ENCODE data around the gene MARCHF11. TPM values are rescaled to one million over a fixed set of nuclear protein-coding genes. Genes with fewer than 3 reads are reported as not detected.

Gene MARCHF11
- total RNA-seq, 4 donors from 2014 or later, result not detected

DNA sequence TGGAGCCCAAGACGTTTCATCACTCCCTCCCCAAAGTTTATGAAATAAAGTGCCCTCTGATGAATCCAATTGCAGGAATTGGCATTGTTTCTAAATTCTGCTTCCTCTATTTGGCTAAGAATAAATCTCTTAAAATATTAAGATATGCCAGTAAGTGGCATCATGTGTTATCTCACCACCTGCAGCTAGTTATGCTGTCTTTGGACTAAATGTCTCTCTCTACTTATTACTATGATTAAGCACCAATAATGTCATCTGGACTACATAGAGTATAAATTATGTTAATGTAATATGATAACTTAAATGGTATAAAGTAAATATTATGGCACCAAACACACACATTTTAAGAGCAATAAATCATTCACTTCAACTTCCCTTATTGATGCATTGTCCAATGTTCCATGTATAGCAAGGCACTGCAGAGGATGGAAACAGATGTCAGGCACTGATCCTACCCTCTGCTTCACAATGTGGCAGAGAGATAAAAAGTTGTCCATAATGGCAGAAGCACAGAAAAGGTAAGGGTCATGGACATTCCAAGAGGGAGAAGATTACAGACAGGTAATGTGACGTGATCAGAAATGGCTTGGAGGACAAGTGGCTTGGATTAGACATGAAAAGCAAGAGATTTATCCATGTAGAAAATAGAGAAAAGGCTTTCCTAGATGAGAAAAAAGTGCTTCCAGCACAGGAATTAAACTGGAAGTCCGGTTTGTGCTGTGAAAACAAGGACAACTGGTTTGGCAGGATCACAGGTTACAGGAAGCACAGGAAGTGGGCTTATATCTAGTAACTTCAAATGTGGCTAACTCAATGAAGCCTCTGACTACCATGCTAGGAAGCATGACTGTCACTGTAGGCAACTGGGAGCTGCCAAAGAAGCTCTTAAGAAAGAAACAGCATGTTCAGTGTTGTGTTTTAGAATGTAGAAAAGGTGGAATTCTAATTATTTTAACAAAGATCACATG is 26.7 kb downstream of the MARCHF11 start:
- no peak for DNase-seq (ENCODE audit: low spot score in 2 of 2)
- TF ChIP-seq EP300 (IDR thresholded peaks at IDR 0.05) (no peak), POLR2A (IDR thresholded peaks at IDR 0.05) (no peak)
- TF ChIP-seq, protein P1, sequence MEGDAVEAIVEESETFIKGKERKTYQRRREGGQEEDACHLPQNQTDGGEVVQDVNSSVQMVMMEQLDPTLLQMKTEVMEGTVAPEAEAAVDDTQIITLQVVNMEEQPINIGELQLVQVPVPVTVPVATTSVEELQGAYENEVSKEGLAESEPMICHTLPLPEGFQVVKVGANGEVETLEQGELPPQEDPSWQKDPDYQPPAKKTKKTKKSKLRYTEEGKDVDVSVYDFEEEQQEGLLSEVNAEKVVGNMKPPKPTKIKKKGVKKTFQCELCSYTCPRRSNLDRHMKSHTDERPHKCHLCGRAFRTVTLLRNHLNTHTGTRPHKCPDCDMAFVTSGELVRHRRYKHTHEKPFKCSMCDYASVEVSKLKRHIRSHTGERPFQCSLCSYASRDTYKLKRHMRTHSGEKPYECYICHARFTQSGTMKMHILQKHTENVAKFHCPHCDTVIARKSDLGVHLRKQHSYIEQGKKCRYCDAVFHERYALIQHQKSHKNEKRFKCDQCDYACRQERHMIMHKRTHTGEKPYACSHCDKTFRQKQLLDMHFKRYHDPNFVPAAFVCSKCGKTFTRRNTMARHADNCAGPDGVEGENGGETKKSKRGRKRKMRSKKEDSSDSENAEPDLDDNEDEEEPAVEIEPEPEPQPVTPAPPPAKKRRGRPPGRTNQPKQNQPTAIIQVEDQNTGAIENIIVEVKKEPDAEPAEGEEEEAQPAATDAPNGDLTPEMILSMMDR (IDR thresholded peaks at IDR 0.05), result no peak
- WGBS, 2 donors, result 56 to 63% methylated on average over 3 of the region's 3 CpGs
- H3K9me3 ChIP-seq, result peaks cover 0 to 20% (median 2%) of the 10 kb centered on the region in 4 donors
- no peak overlapping the region for H3K4me3 ChIP-seq
- H3K27ac ChIP-seq, result no peak overlapping the region
- no peaks in the 10 kb centered on the region for H3K4me1 ChIP-seq
- no peaks in the 10 kb centered on the region for H3K36me3 ChIP-seq
- H3K27me3 ChIP-seq, result no peaks in the 10 kb centered on the region

DNA sequence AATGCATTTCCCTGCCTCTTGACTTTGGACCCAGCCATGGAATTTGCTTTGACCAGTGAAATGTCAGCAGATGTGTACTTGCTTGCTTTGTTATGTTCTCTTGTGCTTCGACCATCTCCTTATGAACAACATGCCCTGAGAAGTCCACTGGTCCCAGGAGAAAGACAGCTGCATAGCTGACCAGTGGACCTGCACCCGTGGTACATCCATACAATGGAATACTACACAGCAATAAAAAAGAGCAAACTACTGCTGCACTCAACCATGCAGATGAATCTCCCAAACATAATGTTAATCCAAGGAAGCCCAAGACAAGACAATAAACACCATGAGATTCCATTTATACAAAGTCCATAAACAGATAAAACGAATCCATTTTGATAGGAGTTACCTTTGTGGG is 30.0 kb downstream of the MARCHF11 start:
- Histone ChIP-seq H3K4me3 (no peak overlapping the region), H3K27ac (no peak overlapping the region), H3K4me1 (no peaks in the 10 kb centered on the region), H3K27me3 (no peaks in the 10 kb centered on the region), H3K9me3 (peaks cover 0 to 12% (median 0%) of the 10 kb centered on the region in 4 donors), H3K36me3 (no peaks in the 10 kb centered on the region)
- TF ChIP-seq POLR2A (IDR thresholded peaks at IDR 0.05), result no peak
- no peak for TF ChIP-seq EP300 (IDR thresholded peaks at IDR 0.05)
- TF ChIP-seq, protein P1 (IDR thresholded peaks at IDR 0.05), result no peak
- DNase-seq (ENCODE audit: low spot score in 2 of 2), result no peak
- WGBS, 2 donors, result 90 to 92% methylated on average over 3 of the region's 3 CpGs

DNA sequence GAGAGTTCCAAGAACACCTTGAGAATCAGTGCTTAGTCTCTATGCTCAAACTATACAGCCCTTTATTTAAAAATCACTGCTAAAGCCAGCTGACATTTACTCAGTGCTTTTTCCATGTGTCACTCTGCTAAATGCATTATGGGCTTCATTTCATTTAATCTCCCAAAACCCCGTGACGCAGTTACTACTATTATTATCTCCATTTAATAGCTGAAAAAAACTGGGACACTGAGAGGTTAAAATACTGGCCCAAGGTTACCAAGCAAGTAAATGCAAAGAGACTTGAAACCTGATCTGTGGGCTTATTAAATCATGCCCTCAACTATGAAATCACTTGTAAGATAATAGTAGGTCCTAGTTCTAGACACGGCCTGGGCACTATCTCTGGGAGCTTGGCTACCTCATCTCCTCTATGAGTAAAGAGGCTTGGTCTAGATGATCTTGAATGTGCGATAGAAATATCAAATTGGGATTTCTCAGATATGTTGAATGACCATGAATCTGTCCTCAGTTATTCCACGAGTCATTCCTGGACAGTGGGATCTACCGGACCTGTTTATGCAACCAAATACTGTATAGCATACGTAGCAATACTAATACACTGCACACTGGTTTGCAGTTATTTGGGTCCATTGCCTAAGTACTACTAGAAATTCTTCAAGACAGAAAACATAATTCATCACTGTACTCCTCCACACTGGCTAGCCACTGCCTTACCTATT is 32.3 kb downstream of the MARCHF11 start:
- TF ChIP-seq POLR2A (IDR thresholded peaks at IDR 0.05), result no peak
- TF ChIP-seq, protein P1 (IDR thresholded peaks at IDR 0.05), result no peak
- no peak for TF ChIP-seq EP300 (IDR thresholded peaks at IDR 0.05)
- no peak for DNase-seq (ENCODE audit: low spot score in 2 of 2)
- Histone ChIP-seq H3K27me3 (no peaks in the 10 kb centered on the region), H3K4me3 (no peak overlapping the region), H3K36me3 (no peaks in the 10 kb centered on the region), H3K9me3 (peaks cover 0 to 6% (median 0%) of the 10 kb centered on the region in 4 donors), H3K4me1 (no peaks in the 10 kb centered on the region), H3K27ac (no peak overlapping the region)
- WGBS, 2 donors, result 65 to 85% methylated on average over 7 of the region's 7 CpGs

DNA sequence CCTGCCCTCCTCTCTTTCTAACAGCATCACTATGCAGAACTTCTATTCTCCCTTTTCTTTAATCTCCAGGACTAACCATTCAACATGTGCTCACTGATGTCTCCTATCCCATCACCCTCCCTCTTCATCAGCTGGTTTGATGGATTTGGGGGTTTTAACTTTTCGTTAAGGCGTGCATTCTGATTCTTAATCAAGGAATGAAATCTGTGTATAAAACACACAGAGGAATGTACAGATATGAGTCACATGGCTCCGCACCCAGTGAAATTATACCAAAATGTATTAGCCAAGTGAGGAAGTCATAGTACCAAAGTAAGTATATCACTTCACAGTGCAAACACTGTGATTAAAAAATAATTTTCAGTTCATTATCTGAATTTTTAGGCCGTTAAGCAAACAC is 35.2 kb downstream of the MARCHF11 start:
- Histone ChIP-seq H3K4me3 (no peak overlapping the region), H3K27me3 (no peaks in the 10 kb centered on the region), H3K27ac (no peak overlapping the region), H3K36me3 (no peaks in the 10 kb centered on the region), H3K4me1 (no peaks in the 10 kb centered on the region), H3K9me3 (peaks cover 0 to 2% (median 0%) of the 10 kb centered on the region in 4 donors)
- TF ChIP-seq POLR2A (IDR thresholded peaks at IDR 0.05) (no peak), EP300 (IDR thresholded peaks at IDR 0.05) (no peak)
- TF ChIP-seq, protein P1 (IDR thresholded peaks at IDR 0.05), result no peak
- no peak for DNase-seq (ENCODE audit: low spot score in 2 of 2)
- WGBS, 2 donors, result 88 to 89% methylated on average over 4 of the region's 4 CpGs
